Colon (tissue), 2 donors: ENCODE data around the gene PSMC6.
A peak's percentile ranks its signal among the peaks of the same experiment; 100 is the strongest.
"Not testable (repeated sequence)": the region's sequence is repeated elsewhere in the genome, so short reads cannot be mapped to it uniquely, and the experiment has no call there.

ENCODE experiments used
- FAIRE-seq: peaks from 2 replicates; lab custom pipeline; 2012; peaks lifted over from hg19 to GRCh38; lab: Jason Lieb, UNC
- donor health status: control.
- donor health status: control.

Gene PSMC6

GRCh38 chr14:52723514-52724359 is 16.7 kb downstream of the PSMC6 start:
- FAIRE-seq = no peak

- FAIRE-seq = no peak
These were observed 17.3 kb downstream of the PSMC6 start for GRCh38 chr14:52724360-52724644.

GRCh38 chr14:52727509-52727908 is 20.5 kb downstream of the PSMC6 start:
- FAIRE-seq = peak; percentile 81

- FAIRE-seq = not testable (repeated sequence)
These were observed 22.0 kb downstream of the PSMC6 start for GRCh38 chr14:52729035-52729434.

GRCh38 chr14:52729585-52729924 is 22.6 kb downstream of the PSMC6 start:
- FAIRE-seq = no peak

- no peak for FAIRE-seq
These were observed 23.1 kb downstream of the PSMC6 start, which contains the start of gene STYX for GRCh38 chr14:52729925-52730708. Gene STYX, plus strand, starts transcription at chr14:52730166. Its CDS starts 309 bp downstream, at chr14:52730475.

GRCh38 chr14:52730709-52731111 is 23.7 kb downstream of the PSMC6 start:
- no peak for FAIRE-seq

- no peak for FAIRE-seq
These were observed 26.8 kb downstream of the PSMC6 start for GRCh38 chr14:52733824-52734223.

GRCh38 chr14:52735921-52736489 is 29.0 kb downstream of the PSMC6 start:
- no peak for FAIRE-seq

GRCh38 chr14:52738409-52738808 is 31.4 kb downstream of the PSMC6 start:
- no peak for FAIRE-seq

GRCh38 chr14:52740751-52741150 is 33.8 kb downstream of the PSMC6 start:
- FAIRE-seq = no peak

GRCh38 chr14:52741865-52742264 is 34.9 kb downstream of the PSMC6 start:
- no peak for FAIRE-seq

- FAIRE-seq = no peak
These were observed 41.8 kb downstream of the PSMC6 start for GRCh38 chr14:52748647-52749292.

GRCh38 chr14:52755607-52756316 is 48.8 kb downstream of the PSMC6 start:
- FAIRE-seq = no peak

GRCh38 chr14:52759145-52759544 is 52.1 kb downstream of the PSMC6 start:
- no peak for FAIRE-seq

- not testable (repeated sequence) for FAIRE-seq
These were observed 55.9 kb downstream of the PSMC6 start for GRCh38 chr14:52762923-52763322.

GRCh38 chr14:52767058-52767833 is 60.2 kb downstream of the PSMC6 start:
- no peak for FAIRE-seq

- no peak for FAIRE-seq
These were observed 62.9 kb downstream of the PSMC6 start for GRCh38 chr14:52769887-52770286.

GRCh38 chr14:52776816-52777215 is 69.8 kb downstream of the PSMC6 start:
- no peak for FAIRE-seq
